HL-60 (cell line): Measurements from ENCODE around the gene CACNG4.

Experiments
- CTCF ChIP-seq: IDR thresholded peaks from one replicate; pipeline ENCODE4 v1.5.1; 2011; ENCODE audit warnings: low read length, control low read depth, inconsistent platforms; ENCODE audit not compliant: insufficient read depth
- GABPA ChIP-seq: IDR thresholded peaks from 2 replicates; pipeline ENCODE4 v1.6.1; 2012; ENCODE audit warnings: low read depth
- POLR2AphosphoS5 ChIP-seq: IDR thresholded peaks from 2 replicates; pipeline ENCODE4 v1.6.1; 2012; ENCODE audit warnings: low read depth
- REST ChIP-seq: IDR thresholded peaks from 2 replicates; pipeline ENCODE4 v1.6.1; 2012; ENCODE audit warnings: low read depth; ENCODE audit not compliant: insufficient replicate concordance
- SPI1 ChIP-seq: IDR thresholded peaks from 2 replicates; pipeline ENCODE4 v1.6.1; 2012; ENCODE audit warnings: low read depth, mild to moderate bottlenecking, borderline replicate concordance

GRCh38 chr17:67080804-67081203, 116.3 kb downstream of the CACNG4 start:
- TF ChIP-seq CTCF (no peak), REST (no peak), POLR2AphosphoS5 (no peak), GABPA (no peak), SPI1 (no peak)
